Measurements from ENCODE around the gene TBX2. TPM values are rescaled to one million over a fixed set of nuclear protein-coding genes. Genes with fewer than 3 reads are reported as not detected.
A peak's percentile ranks its signal among the peaks of the same experiment; 100 is the strongest.

Gene TBX2
- total RNA-seq, 4 donors from 2014 or later = 2.2 to 3.1 (median 2.8) TPM

DNA sequence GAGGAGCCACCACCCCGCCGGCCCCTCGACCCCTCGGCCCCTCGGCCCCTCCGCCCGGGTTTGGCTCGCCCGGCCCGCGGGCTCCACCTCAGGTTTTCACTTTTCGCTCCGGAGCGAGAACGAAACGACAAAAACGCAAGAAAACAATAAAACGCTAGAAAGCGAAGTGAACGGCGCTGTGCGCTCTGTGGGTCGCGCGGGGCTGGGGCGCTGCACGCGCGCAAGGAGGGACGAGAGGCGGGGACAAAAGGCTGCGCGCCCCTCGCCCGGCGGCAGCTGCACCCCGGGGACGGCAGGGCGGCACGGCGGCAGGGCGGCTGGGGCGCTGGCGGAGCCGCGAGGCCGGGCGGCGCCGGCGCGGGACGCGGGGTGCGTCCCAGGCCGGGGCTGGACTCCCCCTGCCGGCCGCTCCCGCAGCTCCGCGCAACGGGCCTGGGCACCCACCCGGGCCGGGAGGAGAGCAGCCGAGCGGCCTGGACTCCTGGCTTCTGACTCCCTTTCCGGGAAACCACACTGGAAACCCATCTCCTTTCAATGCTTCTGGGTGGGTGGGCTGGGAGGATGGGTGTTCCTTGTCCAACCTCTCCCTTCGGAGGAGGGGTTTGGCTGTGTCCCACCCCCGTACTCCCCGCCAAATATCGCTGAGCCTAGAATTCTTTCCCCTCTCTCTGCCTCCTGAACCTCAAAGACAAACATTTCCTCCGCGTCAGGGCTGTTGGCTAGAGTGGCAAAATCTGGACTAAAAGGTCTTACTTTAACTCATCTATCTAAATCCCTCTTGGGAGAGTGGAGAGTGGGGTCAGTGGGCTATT, 9.9 kb downstream of the TBX2 start:
- Histone ChIP-seq H3K27ac (no peak overlapping the region), H3K4me1 (peaks cover 60% of the 10 kb centered on the region), H3K4me3 (peak overlapping the region; percentile 53), H3K36me3 (no peaks in the 10 kb centered on the region), H3K27me3 (peaks cover 68% of the 10 kb centered on the region), H3K9me3 (no peaks in the 10 kb centered on the region)
- WGBS = 2% methylated on average over 43 of the region's 73 CpGs
- TF ChIP-seq EP300 (IDR thresholded peaks at IDR 0.05) (no peak), POLR2A (IDR thresholded peaks at IDR 0.05) (no peak)
- TF ChIP-seq, protein P1, sequence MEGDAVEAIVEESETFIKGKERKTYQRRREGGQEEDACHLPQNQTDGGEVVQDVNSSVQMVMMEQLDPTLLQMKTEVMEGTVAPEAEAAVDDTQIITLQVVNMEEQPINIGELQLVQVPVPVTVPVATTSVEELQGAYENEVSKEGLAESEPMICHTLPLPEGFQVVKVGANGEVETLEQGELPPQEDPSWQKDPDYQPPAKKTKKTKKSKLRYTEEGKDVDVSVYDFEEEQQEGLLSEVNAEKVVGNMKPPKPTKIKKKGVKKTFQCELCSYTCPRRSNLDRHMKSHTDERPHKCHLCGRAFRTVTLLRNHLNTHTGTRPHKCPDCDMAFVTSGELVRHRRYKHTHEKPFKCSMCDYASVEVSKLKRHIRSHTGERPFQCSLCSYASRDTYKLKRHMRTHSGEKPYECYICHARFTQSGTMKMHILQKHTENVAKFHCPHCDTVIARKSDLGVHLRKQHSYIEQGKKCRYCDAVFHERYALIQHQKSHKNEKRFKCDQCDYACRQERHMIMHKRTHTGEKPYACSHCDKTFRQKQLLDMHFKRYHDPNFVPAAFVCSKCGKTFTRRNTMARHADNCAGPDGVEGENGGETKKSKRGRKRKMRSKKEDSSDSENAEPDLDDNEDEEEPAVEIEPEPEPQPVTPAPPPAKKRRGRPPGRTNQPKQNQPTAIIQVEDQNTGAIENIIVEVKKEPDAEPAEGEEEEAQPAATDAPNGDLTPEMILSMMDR (IDR thresholded peaks at IDR 0.05) = peak; percentile 36 to 57
- DNase-seq (ENCODE audit: low spot score in 2 of 2) = peak; percentile 73 to 81

DNA sequence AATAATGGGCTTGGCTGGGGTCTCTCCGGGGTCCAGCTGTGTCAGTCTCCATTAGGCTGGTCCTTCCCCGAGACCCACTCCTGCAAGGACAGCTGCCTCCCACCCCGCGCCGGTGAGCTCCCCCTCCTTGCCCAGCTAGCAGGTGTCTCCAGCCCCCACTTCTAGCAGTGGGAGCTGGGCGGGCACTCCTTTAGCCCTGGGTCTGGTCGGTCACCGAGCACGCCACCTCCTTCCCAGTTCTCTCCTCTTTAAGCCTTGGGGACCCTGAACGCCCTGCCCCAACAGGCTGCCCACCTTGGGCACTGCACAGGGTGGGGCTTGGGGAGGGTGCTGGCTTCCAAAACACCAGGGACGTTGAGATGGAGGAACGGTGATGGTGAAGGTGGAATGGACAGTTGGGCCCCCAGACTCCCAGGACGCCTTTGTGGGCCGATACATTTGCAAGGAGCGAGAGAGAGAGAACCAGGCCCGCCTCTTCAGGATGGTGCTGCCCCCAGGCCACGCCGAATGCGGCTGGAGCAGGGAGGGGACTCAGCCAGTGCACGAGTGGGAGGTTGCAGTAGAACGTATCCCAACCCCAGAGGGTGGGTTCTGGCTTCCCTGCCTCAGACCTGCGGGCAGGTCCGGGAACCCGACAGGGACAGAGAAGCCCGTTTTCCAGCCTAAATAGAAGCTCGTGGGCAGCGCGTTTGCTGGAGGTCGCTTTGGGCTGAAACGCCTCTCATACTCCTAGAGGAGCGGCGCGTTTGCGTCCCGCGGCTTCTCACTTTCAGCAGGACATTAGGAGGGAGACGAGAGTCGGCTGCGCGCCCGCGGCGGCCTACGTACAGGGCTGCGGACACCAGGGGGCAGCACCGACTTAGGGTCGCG, 10.7 kb downstream of the TBX2 start:
- 28% methylated on average over 22 of the region's 48 CpGs for WGBS
- H3K36me3 ChIP-seq = no peaks in the 10 kb centered on the region
- peak; percentile 78 to 87 for DNase-seq (ENCODE audit: low spot score in 2 of 2)
- no peaks in the 10 kb centered on the region for H3K9me3 ChIP-seq
- H3K27me3 ChIP-seq = peaks cover 59% of the 10 kb centered on the region
- H3K27ac ChIP-seq = peak overlapping the region; percentile 75
- H3K4me1 ChIP-seq = peaks cover 52% of the 10 kb centered on the region
- peak overlapping the region; percentile 54 for H3K4me3 ChIP-seq
- no peak for TF ChIP-seq POLR2AphosphoS5 (IDR thresholded peaks at IDR 0.05)
- TF ChIP-seq EP300 (IDR thresholded peaks at IDR 0.05) = no peak
- TF ChIP-seq, protein P1 (IDR thresholded peaks at IDR 0.05) = peak in 1 of 2 donors; percentile 59

DNA sequence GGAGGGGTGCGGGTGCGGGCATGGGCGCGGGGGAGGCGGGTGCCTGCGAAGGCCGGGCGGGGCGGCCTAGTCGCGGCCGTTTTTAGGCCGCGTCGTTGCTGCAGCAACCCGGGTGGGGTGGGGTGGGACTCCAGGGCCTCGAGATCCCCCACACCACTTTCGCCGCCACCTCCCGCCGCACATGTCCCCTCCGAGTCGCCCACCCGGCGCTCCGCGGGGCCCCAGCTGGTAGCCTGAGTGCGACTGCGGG, 11.3 kb downstream of the TBX2 start:
- DNase-seq (ENCODE audit: low spot score in 2 of 2) = no peak
- H3K36me3 ChIP-seq = no peaks in the 10 kb centered on the region
- H3K27ac ChIP-seq = peak overlapping the region; percentile 75
- 6% methylated on average over 14 of the region's 29 CpGs for WGBS
- peaks cover 50% of the 10 kb centered on the region for H3K4me1 ChIP-seq
- no peaks in the 10 kb centered on the region for H3K9me3 ChIP-seq
- TF ChIP-seq, protein P1 (IDR thresholded peaks at IDR 0.05) = peak in 1 of 2 donors; percentile 4
- TF ChIP-seq POLR2AphosphoS5 (IDR thresholded peaks at IDR 0.05) (no peak), EP300 (IDR thresholded peaks at IDR 0.05) (no peak), POLR2A (IDR thresholded peaks at IDR 0.05) (no peak)
- peaks cover 53% of the 10 kb centered on the region for H3K27me3 ChIP-seq
- H3K4me3 ChIP-seq = peak overlapping the region; percentile 54

DNA sequence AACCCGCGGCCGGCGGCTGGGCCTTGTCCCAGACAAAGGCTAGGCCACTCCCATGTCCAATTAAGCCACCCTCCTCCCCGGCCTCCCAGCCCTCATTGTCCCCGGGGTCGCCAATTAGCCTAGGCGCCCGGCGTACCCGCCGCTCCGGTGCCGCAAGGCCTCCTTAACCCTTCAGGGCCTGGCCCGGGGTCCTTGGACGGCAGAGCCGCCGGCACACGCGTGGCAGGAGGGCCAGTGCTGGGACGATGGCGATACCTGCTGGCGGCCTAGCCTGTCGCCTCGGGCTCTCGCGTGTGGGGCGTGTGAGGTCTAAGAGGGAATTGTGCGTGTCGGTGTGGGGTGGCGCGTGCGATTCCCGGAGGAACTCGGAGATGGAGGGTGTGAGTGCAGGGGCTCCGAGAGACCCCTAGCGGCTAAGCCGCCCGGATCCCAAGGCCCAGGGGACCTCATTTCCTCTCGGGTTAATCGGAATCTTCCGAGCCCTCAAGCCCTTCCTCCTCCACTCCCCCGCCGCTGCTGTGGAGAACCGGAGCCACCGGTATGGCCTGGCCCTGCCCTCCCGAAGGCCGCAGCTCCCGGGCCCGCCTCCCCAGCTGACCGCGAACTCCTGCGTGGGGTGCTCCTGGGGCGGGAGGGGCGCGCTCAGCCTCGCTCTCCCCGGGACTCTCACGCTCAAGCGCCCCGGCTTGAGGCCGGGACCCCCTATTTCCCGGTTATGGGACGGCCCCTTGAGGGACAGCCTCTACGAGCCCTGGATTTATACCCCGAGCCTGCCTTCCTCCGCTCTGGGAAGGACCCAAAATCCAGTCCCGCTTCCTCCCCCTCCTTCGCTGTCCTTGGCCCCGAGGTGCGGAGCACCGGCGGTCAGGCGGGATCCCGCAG, 11.9 kb downstream of the TBX2 start:
- Histone ChIP-seq H3K36me3 (no peaks in the 10 kb centered on the region), H3K27me3 (peaks cover 50% of the 10 kb centered on the region), H3K27ac (peak overlapping the region; percentile 75), H3K4me3 (peak overlapping the region; percentile 54), H3K9me3 (no peaks in the 10 kb centered on the region), H3K4me1 (peaks cover 50% of the 10 kb centered on the region)
- no peak for TF ChIP-seq POLR2A (IDR thresholded peaks at IDR 0.05)
- TF ChIP-seq POLR2AphosphoS5 (IDR thresholded peaks at IDR 0.05) = no peak
- TF ChIP-seq, protein P1 (IDR thresholded peaks at IDR 0.05) = no peak
- no peak for TF ChIP-seq EP300 (IDR thresholded peaks at IDR 0.05)
- DNase-seq (ENCODE audit: low spot score in 2 of 2) = peak; percentile 72 to 82
- WGBS = 3% methylated on average over 27 of the region's 75 CpGs

Measured in suprapubic skin (tissue), 4 donors.